Activated T-cell treated with anti-CD3 and anti-CD28 coated beads for 24 hours (primary cell): ENCODE data around the gene C19orf25.
"Not testable (repeated sequence)": the region's sequence is repeated elsewhere in the genome, so short reads cannot be mapped to it uniquely, and the experiment has no call there.

Experiments used
- DNase-seq: peaks from one replicate; pipeline ENCODE4 v3.0.0-alpha.2; 2020; ENCODE audit warnings: low read depth

Gene C19orf25

DNA sequence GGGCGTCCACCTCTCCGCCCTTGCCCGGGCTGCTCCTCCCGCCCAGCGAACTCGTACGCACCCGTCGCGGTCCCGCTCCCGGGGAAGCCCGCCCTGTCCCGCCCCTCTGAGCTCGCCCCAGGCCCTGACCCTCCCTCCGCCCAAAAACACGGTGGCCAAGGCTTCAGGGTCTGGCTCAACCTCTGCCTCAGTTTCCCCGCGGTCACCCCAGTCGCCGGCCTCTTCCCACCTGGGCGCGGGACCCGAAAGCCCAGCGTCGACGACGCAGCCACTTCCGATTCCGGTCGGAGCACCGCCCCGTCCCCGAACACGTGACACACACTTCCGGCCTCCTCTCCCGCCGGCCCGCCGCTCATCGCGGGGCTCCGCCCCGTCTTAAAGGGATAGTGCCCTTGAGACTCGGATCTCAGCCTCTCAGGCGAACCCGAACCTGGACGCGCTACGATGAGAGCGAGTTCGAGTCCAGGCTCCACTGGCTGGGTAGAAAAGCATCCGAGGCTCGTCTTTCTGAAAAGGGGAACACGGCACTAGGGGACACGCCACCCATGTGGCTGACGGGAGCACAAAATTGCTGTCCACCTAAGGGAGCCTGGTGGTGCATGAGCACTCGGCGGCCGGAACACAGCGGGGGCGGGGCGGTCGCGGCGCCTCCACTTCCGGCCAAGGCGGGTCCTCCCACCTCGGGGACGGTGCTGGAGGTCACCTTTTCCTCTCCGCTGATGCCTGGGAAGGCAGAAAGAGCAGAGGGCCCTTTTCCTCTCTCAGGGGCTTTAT lies at the start of gene C19orf25:
C19orf25 (minus strand) TSS at position 282 of the 774 bp plus-strand sequence. CDS start 312 bp downstream, outside the sequence.
- DNase-seq = peak; percentile 91

DNA sequence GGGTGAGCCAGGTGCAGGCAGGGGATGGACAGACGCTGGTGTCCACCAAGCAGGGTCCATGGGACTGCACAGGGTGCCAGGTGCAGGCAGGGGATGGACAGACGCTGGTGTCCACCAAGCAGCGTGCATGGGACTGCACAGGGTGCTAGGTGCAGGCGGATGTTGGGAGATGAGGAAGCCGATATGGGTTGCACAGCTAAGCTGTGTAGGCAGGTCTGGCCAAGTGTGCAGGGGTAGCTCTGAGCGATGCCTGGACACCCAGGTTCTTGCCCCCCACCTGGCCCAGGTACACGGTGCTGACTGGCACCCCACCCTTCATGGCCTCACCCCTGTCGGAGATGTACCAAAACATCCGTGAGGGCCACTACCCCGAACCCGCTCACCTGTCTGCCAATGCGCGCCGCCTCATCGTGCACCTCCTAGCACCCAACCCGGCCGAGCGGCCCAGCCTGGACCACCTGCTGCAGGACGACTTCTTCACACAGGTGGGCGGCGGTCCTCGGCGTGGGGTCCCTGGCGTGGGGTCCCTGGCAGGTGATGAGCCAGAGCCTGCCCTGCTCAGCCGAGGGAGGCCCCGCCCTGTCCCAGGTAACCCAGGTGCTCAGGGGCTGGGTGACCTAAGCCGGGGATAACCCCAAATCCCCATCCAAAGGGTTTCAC lies 48.8 kb upstream of the C19orf25 start:
- DNase-seq = no peak

DNA sequence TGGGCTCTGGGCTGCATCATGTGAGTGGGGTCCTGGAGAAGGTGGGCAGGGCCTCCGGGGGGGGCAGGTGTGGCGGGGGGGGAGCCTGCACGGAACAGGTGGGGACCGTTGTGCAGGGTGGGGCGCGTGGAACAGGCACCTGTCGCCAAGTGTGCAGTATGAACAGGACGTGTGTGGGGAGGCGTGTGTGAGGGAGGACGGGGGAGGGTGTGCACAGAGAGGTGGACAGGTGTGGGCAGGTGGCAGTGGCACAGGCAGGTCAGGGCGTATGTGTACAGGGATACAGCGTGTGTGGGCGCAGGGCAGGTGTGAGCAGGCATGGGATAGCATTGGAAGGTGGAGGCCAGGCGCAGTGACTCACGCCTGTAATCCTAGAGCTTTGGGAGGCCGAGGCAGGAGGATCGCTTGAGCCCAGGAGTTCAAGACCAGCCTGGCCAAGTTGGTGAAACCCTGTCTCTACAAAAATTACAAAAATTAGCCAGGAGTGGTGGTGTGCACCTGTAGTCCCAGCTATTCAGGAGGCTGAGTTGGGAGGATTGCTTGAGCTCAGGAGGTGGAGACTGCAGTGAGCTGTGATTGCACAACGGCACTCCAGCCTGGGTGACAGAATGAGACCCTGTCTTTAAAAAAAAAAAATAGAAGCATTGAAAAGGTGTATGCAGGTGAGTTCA lies 48.1 kb upstream of the C19orf25 start:
- DNase-seq = no peak

DNA sequence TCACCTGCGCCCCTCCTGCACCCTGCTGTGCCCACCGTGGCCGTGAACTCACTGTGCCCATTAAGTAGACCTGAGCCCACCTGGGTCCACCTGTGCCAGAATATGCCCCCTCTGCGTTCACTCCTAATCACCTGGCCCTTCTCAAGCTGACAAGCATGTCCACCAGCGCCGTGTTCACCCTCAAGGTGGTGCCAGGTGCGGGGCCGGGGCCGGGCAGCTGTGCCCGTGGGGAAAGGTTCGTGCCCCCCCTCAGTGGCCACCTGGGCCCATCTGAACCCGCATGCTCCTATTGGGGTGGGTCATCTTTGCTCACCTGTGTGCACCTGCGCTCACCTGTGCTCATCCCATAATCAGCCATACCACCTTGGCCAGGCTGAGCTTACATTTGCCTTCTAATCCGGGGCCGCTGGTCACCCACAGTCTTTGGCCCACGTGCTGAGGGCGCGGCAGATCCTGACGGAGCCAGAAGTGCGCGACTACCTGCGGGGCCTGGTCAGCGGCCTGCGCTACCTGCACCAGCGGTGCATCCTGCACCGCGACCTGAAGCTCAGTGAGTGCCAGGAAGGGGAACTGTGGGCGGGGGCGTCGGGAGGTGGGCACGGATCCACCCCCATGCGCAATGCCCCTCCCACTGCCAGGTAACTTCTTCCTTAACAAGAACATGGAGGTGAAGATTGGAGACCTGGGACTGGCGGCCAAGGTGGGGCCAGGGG lies 47.2 kb upstream of the C19orf25 start:
- no peak for DNase-seq

DNA sequence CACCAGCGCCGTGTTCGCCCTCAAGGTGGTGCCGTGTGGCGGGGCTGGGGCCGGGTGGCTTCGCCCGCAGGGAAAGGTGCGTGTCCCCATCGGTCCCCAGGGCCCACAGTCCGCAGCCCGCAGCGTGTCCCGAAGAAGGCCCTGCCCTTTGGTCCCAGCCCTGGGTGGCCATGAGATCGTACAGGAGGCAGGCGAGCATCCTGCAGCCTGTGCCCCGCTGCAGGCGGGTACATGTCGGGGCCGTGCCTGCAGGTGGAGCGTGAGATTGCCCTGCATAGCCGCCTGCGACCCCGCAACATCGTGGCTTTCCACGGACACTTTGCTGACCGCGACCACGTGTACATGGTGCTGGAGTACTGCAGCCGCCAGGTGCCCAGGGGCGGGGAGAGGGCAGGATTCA lies 46.3 kb upstream of the C19orf25 start:
- no peak for DNase-seq

DNA sequence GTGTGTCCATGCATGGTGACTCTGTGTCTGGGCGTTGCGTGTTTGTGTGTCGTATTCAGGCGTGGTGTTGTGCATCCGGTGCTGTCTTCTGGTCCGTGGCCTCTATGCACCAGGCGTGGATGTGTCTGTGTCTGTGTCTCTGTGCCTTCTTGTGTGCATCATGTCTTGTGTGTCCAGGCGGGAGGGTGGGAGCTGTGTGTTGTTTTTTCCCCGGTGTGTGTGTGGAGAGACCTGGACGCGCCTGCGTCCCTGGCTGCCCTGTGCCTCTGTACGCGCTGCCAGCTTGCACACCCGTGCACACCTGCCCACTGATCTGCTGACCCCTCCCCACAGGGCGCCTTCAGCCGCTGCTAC lies 45.9 kb upstream of the C19orf25 start:
- no peak for DNase-seq

DNA sequence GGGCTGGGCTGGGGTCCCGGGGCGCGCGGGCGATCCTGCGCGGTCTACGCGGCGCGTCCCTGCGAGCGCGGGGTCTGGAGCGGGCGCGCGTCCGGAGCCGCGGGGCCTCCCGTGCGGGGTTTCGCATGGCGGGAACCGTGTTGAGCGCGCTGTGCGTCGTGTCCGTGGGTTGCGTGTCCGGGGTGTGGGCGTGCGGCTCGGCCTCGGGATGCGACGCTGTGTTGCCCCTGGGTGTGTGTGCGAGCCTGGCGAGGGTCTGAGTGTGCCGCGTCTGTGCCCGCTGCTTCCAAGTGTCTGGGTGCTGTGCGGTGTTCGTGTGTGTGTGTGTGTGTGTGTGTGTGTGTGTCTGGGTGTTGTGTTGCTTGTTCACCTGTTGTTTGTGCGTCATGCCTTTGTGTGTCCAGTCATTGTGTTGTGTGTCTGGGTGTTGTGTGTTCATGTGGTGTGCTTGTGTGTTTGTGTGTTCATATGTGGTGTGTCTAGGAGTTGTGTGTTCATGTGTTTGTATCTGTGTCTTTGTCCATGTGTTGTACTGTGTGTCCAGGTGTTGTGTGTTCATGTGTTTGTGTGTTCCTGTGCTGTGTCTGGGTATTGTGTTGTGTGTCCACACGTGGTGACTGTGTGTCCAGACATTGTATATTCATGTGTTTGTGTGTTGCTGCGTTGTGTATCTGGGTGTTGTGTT lies 45.4 kb upstream of the C19orf25 start:
- DNase-seq = no peak

DNA sequence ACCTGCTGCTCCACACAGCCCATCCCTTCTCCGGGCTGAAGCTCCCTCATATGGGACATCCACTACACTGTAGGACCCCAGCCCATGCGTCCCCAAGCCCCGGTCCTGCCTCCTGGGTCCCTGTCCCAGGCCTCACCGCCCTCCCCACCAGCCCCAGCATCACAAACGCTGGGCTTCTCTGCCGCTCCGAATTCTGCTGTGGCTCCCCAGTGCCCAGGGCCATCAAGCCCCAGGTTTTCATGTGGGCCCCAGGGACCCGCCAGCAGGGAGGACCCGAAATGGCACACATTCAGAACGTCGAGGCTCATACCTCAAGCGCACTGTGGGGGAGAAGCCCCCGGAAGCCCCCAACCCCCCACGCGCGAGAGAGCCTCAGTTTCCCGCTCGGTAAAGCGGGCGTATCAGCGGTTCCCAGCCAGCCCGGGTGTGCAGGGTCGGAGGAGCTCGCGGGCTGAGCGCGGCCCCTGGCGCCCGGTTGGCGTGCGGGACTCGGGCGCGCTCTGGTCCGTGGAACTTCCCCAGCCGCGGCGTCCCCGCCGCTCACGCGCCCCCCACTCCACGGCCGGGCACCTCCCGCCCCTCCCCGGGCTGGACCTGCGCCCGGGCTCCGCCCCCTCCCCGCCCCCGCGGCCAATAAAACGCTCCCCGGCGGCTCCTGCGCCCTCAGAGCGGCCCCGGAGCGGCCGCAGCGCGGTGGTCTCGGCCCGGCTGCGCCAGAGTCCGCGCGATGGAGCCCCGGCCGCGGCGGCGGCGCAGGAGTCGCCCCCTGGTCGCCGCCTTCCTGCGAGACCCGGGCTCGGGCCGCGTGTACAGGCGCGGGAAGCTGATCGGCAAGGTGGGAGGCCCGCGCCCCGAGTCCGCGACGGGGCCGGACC lies 44.6 kb upstream of the C19orf25 start, which contains the start of gene PLK5:
PLK5 (plus strand) TSS at position 666 of the 875 bp plus-strand sequence. CDS start 2,920 bp downstream, outside the sequence.
- no peak for DNase-seq

DNA sequence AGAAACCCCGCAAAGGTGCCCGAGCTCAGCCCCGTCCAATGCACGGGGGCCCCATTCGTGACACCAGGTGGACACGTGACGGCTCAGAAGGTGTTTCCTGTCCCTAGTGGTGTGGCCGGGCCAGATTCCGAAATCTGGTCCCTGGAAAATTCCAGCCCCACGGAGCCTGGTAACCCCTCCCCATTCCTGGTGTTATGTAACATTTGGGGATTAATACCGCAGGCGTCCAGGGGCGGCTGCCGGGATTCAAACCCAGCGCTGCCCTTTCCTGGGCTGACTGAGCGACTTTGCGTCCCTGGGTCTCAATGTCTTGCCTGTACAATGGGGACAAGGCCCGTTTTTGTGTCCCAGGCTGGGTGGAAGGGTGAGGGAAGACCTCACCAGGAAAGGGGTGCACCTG lies 43.8 kb upstream of the C19orf25 start:
- DNase-seq = no peak

DNA sequence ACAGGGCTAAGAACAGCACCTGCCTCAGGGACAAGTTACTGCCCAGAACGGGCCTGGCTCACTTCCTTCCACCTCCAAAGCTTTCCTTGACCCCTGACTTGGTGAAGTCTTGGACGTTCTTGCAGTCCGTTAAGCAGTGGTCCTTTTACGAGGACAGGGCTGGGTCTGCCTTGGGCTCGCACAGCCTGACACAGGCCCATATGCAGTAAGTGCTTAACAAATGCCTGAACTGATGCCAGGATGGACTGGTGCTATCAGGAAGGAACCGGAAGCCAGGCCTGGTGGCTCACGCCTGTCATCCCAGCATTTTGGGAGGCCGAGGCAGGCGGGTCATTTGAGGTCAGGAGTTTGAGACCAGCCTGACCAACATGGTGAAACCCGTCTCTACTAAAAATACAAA lies 43.0 kb upstream of the C19orf25 start:
- DNase-seq = no peak

DNA sequence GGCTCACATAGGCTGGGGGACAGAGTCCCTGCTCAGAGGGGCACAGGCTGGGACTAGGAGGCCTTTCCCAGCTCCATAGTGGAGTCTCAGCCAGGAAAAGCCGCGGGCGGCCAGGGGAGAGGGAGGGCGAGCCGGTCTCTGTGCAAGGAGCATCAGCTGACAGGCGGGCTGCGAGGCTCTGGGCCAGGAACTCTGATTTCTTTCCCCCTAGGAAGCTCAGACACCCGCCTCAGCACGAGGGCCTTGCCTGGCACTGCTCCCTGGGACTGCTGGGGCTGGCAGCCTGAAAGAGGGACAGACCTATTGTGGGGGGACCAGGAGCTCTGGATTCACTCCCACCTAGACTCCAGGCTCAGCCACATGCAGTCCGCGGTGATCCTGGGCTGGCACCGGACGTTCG lies 42.6 kb upstream of the C19orf25 start:
- DNase-seq = no peak

DNA sequence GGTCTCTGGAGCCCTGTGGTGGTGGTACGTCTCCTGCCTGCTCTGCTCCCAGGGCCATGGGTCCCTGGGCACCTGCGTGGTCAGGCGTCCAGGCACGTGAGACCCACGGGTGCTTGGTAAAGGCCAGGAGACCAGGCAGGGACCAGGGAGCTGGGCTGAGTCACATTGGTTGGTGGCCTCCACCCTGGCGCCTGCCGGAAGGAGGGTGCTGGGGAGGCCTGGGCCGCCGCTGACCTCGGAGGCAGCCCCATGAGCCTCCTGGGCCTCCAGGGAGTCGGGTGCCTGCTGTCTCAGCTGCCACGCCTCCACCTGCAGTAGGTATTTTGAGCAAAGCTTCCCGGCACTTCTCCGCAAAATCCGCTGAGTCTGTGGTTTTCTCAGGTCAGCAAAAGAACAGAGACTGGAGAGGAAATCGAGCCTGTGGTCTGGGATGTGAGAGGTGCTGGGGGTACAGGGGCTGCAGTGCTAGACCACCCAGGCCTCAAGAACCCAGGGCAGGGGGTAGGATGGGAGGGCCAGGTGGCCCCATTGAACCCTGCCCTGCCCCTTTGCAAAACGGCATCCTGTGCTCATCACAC lies 41.3 kb upstream of the C19orf25 start:
- DNase-seq = no peak

DNA sequence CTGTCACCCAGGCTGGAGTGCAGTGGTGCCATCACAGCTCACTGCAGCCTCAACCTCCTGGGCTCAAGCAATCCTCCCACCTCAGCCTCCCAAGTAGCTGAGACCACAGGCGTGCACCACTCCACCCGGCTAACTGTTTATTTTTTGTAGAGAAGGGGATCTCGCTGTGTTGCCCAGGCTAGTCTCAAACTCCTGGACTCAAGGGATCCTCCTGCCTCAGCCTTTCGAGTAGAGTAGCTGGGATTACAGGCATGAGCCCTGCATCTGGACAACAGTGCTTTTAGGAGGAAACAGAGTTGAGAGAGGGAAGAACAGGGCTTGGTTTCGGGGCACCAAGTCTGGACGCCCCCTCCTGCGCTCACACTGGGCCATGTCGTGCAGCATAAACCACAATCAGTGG lies 40.8 kb upstream of the C19orf25 start:
- not testable (repeated sequence) for DNase-seq

DNA sequence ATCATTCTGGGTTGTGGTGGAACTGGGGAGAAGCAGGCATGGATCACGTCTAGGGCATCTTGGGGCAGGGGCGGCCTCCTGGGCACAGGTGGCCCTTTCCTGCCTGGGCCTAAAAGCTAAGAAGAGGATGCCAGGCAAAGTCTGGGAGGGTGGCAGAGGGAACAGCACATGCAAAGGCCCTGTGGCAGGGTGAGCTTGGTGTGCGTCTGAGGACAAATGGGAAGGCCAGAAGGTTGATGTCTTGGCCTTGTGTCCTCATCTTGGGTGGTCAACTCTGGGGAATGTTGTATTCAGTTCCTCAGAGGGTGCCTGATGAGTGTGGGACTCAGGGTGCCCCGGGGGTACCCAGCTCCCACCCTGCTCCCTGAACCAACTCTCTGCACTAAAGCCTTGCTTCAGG lies 39.5 kb upstream of the C19orf25 start:
- no peak for DNase-seq

DNA sequence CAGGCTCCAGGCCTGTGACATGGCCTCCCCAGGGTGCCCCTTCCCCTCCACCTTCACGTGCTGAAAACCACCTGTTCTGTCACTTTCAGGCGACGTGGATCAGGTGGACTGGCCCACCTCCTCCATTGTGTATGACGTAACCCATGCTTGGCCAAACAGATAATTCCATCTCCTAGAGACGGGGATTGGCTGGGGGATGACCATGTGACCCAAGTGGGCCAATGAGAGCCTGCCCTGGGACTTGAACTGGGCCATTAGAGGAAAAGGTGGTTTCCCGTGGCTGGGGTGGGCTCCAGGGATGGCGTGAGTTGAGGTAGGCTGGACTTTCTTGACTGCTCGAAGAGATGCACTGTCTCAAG lies 37.4 kb upstream of the C19orf25 start:
- DNase-seq = no peak

DNA sequence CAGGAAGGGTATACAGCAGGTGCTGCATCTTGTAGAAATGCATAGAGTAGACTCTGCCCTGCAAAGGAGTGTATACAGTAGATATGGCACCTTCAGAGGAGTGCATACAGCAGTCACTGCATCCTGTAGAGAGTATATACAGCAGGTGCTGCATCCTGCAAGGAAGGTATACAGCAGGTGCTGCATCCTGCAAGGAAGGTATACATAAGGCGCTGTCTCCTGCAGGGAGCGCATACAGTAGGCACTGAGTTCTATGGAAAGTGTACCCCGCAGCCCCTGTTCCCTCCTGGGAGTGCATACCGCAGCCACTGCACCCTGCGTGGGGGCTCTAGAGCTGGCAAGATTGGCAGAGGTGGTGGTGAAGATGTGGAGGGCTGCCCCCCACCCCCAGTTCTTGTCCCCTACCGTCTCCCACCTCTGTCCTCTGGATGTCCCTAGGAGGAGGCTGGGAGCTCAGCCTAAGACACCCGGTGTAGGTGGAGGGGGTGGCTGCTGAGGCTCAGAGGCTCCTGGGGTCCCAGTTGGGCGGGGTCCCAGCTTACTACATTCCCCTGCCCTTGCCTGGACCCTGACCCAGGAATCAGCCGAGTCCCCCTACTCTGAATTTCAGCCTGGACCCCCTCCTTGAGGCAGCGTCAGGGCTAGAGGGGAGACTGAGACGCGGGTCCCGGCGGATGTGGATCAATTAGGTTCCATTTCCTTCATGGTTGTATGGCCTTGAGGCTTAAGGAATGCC lies 36.1 kb upstream of the C19orf25 start:
- no peak for DNase-seq

DNA sequence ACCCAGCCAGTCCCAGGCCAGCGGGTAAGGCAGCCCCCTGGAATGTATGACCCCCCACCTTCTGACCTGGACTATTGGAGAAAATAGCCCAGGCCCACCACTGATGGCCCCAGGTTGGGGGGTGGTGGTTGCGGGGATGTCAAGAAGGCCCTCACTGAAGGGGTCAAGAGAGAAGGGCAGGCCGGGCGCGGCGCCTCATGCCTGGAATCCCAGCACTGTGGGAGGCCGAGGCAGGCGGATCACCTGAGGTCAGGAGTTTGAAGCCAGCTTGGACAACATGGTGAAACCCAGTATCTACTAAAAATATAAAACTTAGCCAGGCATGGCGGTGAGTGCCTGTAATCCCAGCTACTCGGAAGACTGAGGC lies 35.3 kb upstream of the C19orf25 start:
- no peak for DNase-seq

DNA sequence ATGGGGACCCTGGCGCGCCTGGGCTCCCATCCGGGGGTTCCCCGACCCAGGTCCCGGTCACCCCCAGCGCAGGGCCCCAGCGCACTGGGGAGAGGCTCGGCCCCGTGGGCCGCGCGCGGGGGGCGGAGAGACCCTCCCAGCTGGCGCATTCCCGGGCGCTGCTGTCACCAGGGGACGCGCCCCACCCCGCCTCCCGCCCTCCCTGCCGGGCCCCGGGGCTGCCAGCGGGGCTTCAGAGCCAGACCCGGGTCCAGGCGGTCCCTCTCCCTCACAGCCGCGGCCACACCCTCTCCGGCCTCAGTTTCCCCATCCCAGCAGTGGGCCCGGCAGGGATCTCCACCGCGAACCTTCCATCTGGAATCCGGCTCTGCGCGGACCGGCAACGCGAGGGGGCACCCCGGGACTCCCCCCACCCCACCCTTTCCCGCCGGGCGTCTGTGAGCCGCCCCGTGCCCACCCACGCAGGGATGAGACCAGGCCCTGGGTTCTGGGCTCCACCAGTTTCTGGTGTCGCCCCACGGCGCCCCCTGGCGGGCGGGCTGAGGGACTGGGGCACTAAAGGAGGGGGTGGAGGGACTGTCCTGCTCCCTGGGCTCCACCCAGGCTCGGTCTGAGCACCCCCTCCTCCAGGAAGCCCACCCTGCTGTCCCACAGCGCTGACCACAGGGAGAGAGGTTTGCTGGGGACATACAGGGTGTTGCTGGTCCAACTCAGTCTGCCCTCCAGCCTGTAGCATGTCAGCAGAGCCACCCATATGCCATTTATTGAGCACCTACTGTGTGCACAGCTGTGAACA lies 34.7 kb upstream of the C19orf25 start:
- DNase-seq = peak; percentile 44
